Breast epithelium (tissue), 3 donors: Measurements from ENCODE around the gene KRT6C.

Experiments used
- CTCF ChIP-seq, 3 donors: fragments of 450-650 bp; IDR thresholded peaks; one replicate each; pipeline ENCODE4 v1.5.1; 2016 to 2017; ENCODE audit warnings: antibody characterized with exemption in 3 of 3, mild to moderate bottlenecking in 3 of 3, moderate library complexity in 3 of 3
- POLR2A ChIP-seq: fragments of 450-650 bp; IDR thresholded peaks from one replicate; pipeline ENCODE4 v1.6.1; 2016; ENCODE audit warnings: antibody characterized with exemption, mild to moderate bottlenecking, moderate library complexity
- POLR2AphosphoS5 ChIP-seq, 3 donors: sonication (generic); formaldehyde crosslinking; IDR thresholded peaks; one replicate each; pipeline ENCODE4 v1.6.1; 2017; ENCODE audit warnings: antibody characterized with exemption in 3 of 3

- no peak for TF ChIP-seq CTCF (IDR thresholded peaks at IDR 0.05)
- TF ChIP-seq POLR2A, result no peak
- no peak for TF ChIP-seq POLR2AphosphoS5 (IDR thresholded peaks at IDR 0.05)
Measured at GRCh38 chr12:52435659-52435999, 38.0 kb downstream of the KRT6C start.
